ENCODE data around the gene EXOC2. TPM values are rescaled to one million over a fixed set of nuclear protein-coding genes. Genes with fewer than 3 reads are reported as not detected.

Gene EXOC2
- total RNA-seq, 4 donors from 2014 or later: 17.8 to 24.8 (median 21.4) TPM

DNA sequence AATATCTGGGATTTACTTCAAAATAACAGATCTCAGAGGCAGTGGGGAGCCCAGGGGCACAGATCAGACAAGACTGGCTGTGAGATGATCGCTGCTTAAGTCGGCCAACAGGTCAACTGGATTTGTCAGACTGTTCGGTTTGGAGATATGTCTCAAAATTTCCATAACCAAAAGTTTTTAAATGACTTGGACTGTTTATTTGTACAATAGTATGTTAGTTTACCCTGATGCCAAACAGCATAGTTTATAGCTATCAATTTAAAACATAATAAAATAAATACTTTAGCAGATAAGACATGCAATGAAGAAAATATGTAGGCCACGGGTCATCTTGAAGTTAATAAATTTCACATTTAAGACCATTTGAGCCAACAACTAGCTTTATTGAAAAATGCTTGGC, 174.7 kb downstream of the EXOC2 start:
- Histone ChIP-seq H3K9me3 (no peaks in the 10 kb centered on the region), H3K27ac (no peak overlapping the region), H3K4me3 (no peak overlapping the region), H3K4me1 (no peaks in the 10 kb centered on the region), H3K36me3 (peaks cover 0 to 33% (median 6%) of the 10 kb centered on the region in 3 donors), H3K27me3 (no peaks in the 10 kb centered on the region)
- no peak for TF ChIP-seq POLR2A (IDR thresholded peaks at IDR 0.05)
- TF ChIP-seq, protein P1, sequence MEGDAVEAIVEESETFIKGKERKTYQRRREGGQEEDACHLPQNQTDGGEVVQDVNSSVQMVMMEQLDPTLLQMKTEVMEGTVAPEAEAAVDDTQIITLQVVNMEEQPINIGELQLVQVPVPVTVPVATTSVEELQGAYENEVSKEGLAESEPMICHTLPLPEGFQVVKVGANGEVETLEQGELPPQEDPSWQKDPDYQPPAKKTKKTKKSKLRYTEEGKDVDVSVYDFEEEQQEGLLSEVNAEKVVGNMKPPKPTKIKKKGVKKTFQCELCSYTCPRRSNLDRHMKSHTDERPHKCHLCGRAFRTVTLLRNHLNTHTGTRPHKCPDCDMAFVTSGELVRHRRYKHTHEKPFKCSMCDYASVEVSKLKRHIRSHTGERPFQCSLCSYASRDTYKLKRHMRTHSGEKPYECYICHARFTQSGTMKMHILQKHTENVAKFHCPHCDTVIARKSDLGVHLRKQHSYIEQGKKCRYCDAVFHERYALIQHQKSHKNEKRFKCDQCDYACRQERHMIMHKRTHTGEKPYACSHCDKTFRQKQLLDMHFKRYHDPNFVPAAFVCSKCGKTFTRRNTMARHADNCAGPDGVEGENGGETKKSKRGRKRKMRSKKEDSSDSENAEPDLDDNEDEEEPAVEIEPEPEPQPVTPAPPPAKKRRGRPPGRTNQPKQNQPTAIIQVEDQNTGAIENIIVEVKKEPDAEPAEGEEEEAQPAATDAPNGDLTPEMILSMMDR (IDR thresholded peaks at IDR 0.05): no peak
- intact Hi-C loops (cut with DNase I): no loop called here
- DNase-seq: no peak
- WGBS, 2 donors: 74 to 89% methylated on average over 4 of the region's 4 CpGs

GRCh38 chr6:516213-516612, 176.7 kb downstream of the EXOC2 start:
- H3K27me3 ChIP-seq: no peaks in the 10 kb centered on the region
- no peak overlapping the region for H3K4me3 ChIP-seq
- no peak for DNase-seq
- intact Hi-C loops (cut with DNase I): no loop called here
- no peaks in the 10 kb centered on the region for H3K4me1 ChIP-seq
- 93 to 94% methylated on average over 9 to 10 of the region's 11 CpGs for WGBS, 2 donors
- no peak overlapping the region for H3K27ac ChIP-seq
- no peaks in the 10 kb centered on the region for H3K9me3 ChIP-seq
- peaks cover 0 to 24% (median 0%) of the 10 kb centered on the region in 3 donors for H3K36me3 ChIP-seq
- TF ChIP-seq POLR2A (IDR thresholded peaks at IDR 0.05): no peak
- TF ChIP-seq, protein P1 (IDR thresholded peaks at IDR 0.05): no peak

- Histone ChIP-seq H3K4me3 (no peak overlapping the region), H3K27me3 (no peaks in the 10 kb centered on the region), H3K27ac (no peak overlapping the region), H3K4me1 (no peaks in the 10 kb centered on the region), H3K36me3 (peaks cover 0 to 24% (median 0%) of the 10 kb centered on the region in 3 donors), H3K9me3 (no peaks in the 10 kb centered on the region)
- TF ChIP-seq POLR2A (IDR thresholded peaks at IDR 0.05): no peak
- TF ChIP-seq, protein P1 (IDR thresholded peaks at IDR 0.05): no peak
- intact Hi-C loops (cut with DNase I): no loop called here
- WGBS, 2 donors: 88 to 94% methylated on average over 10 to 11 of the region's 11 CpGs
- DNase-seq: no peak
Observed at GRCh38 chr6:515267-515666, 177.7 kb downstream of the EXOC2 start.

DNA sequence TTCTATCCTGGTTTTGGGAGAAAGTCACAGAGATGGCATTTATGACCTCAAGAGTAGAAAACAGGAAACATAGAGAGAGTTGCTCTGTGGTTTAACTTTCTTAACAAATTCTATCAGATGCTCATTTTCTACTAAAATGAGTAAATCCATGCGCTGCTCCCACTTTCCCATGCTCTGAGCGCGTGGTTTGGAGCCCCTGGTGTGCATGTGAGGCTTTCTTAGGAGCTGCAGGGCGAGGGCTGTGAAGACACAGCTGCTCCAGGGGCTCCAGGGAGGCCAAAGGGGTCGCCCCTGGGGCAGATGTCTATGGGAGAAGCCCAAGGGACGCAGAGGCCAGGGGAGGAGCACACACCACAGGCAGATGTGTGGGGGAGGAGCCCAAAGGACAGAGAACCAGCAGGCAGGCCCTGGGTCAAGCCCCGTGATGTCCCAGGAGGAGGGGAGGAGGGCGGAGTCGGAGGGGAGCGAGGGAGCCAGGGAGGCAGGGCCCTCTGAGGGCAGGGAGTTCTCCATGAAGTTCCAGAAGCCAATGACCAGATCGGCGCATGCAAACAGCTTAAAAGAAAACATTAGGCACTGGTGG, 178.5 kb downstream of the EXOC2 start:
- Histone ChIP-seq H3K27ac (no peak overlapping the region), H3K9me3 (no peaks in the 10 kb centered on the region), H3K4me3 (no peak overlapping the region), H3K27me3 (no peaks in the 10 kb centered on the region), H3K4me1 (no peaks in the 10 kb centered on the region), H3K36me3 (peaks cover 0 to 24% (median 0%) of the 10 kb centered on the region in 3 donors)
- no peak for TF ChIP-seq POLR2A (IDR thresholded peaks at IDR 0.05)
- TF ChIP-seq, protein P1 (IDR thresholded peaks at IDR 0.05): no peak
- intact Hi-C loops (cut with DNase I): no loop called here
- WGBS, 2 donors: 89 to 91% methylated on average over 11 to 12 of the region's 12 CpGs
- DNase-seq: no peak

DNA sequence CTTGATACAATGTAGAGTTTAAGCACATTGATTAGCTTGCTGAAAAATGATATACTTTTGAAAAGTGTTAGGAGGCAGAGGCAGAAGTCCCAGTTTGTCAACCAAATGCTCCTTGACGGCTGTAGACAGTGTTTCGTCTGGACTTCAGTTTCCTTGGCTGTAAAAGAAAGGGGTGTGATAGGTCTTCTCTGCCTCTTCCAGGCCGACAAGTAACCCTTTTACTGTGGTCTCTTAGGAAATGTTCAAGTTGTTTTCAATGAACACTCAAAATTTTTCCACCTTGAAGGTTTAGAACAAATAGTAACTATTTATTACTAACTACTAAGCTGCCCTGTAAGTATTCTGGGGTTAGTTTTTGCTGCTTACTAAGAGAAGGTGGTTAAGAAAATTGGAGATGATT, 179.0 kb downstream of the EXOC2 start:
- intact Hi-C loops (cut with DNase I): no loop called here

More for the DNA sequence above, 179.0 kb downstream of the EXOC2 start:
- peaks cover 0 to 24% (median 0%) of the 10 kb centered on the region in 3 donors for H3K36me3 ChIP-seq
- DNase-seq: no peak
- no peaks in the 10 kb centered on the region for H3K27me3 ChIP-seq
- no peak for TF ChIP-seq POLR2A (IDR thresholded peaks at IDR 0.05)
- TF ChIP-seq, protein P1 (IDR thresholded peaks at IDR 0.05): no peak
- 86 to 95% methylated on average over 3 of the region's 3 CpGs for WGBS, 2 donors
- H3K4me1 ChIP-seq: no peaks in the 10 kb centered on the region
- no peaks in the 10 kb centered on the region for H3K9me3 ChIP-seq
- H3K4me3 ChIP-seq: no peak overlapping the region
- no peak overlapping the region for H3K27ac ChIP-seq
